Measurements from ENCODE around the gene EIF5. TPM values are rescaled to one million over a fixed set of nuclear protein-coding genes. Genes with fewer than 3 reads are reported as not detected.

The EIF5 gene
- polyA plus RNA-seq, 1 experiment, result 282 TPM

DNA sequence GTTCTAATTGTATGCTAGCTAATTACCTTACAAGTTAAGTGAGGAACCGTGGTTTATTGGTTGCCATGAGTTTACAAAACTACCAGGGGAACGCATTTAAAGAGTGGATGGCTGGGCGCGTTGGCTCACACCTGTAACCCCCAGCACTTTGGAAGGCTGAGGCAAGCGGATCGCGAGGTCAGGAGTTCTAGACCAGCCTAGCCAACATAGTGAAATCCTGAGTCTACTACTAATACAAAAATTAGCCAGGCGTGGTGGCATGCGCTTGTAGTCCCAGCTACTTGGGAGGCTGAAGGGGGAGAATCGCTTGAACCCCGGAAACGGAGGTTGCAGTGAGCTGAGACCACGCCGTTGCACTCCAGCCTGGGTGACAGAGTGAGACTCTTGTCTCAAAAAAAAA is 2.2 kb downstream of the EIF5 start:
- no peak for DNase-seq (ENCODE audit: low read depth)
- no peaks in the 10 kb centered on the region for H3K27me3 ChIP-seq (ENCODE audit: control insufficient read depth, insufficient read depth, low read length)
- H3K36me3 ChIP-seq (ENCODE audit: control insufficient read depth, insufficient read depth, low read length), result peaks cover 32% of the 10 kb centered on the region
- POLR2A ChIA-PET, result no interaction called here
- CTCF ChIA-PET, result interaction anchor here (1.3 to 5.8 kb wide), 2 partner anchors 10 to 56 kb away, joined by 4 to 52 read pairs; no protein-coding TSS in a partner anchor
- TF ChIP-seq, protein P1, sequence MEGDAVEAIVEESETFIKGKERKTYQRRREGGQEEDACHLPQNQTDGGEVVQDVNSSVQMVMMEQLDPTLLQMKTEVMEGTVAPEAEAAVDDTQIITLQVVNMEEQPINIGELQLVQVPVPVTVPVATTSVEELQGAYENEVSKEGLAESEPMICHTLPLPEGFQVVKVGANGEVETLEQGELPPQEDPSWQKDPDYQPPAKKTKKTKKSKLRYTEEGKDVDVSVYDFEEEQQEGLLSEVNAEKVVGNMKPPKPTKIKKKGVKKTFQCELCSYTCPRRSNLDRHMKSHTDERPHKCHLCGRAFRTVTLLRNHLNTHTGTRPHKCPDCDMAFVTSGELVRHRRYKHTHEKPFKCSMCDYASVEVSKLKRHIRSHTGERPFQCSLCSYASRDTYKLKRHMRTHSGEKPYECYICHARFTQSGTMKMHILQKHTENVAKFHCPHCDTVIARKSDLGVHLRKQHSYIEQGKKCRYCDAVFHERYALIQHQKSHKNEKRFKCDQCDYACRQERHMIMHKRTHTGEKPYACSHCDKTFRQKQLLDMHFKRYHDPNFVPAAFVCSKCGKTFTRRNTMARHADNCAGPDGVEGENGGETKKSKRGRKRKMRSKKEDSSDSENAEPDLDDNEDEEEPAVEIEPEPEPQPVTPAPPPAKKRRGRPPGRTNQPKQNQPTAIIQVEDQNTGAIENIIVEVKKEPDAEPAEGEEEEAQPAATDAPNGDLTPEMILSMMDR (IDR thresholded peaks at IDR 0.05; ENCODE audit: insufficient read depth, low read depth, low read length), result no peak
- H3K4me3 ChIP-seq (ENCODE audit: low read depth, low read length), result no peak overlapping the region; the same call in 1 of the 2 replicates

DNA sequence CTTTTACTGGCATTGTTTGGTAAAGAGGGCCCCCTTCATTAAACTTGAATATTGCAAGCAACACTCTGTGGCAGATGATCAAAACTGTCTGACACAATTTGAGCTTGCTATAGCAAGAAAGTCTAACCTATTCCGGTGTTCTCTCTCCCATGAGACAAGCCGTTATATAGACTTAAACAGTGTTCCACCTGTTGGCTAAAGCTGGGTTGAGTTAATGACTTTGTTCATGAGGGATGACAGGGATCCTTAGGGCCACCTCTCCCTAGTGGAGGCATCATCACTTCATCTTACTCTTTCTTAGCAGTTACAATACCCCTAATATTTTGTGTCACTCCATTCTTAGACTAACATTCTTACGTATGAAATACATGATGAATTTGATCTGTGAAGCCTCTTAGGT is 3.8 kb downstream of the EIF5 start:
- Histone ChIP-seq H3K36me3 (ENCODE audit: control insufficient read depth, insufficient read depth, low read length) (peaks cover 39% of the 10 kb centered on the region), H3K4me3 (ENCODE audit: low read depth, low read length) (no peak overlapping the region), H3K27me3 (ENCODE audit: control insufficient read depth, insufficient read depth, low read length) (no peaks in the 10 kb centered on the region)
- TF ChIP-seq, protein P1 (IDR thresholded peaks at IDR 0.05; ENCODE audit: insufficient read depth, low read depth, low read length), result no peak
- CTCF ChIA-PET, result interaction anchor here (0.6 kb wide), 1 partner anchor 42 kb away, joined by 3 read pairs; no protein-coding TSS in a partner anchor
- DNase-seq (ENCODE audit: low read depth), result no peak
- POLR2A ChIA-PET, result no interaction called here

DNA sequence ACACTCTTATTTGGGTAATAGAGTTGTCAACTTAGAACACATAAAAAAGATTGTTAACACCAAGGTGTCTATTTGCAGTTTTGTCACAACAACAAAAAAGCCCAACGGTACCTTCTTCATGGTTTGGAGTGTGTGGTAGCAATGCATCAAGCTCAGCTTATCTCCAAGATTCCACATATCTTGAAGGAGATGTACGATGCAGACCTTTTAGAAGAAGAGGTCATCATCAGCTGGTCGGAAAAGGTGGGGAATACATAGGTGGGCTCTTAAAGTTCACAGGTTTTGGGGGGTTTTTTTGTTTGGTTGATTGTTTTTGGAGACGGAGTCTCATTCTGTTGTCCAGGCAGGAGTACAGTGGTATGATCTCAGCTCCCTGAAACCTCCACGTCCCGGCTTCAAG is 5.5 kb downstream of the EIF5 start:
- Histone ChIP-seq H3K4me3 (ENCODE audit: low read depth, low read length) (no peak overlapping the region), H3K27me3 (ENCODE audit: control insufficient read depth, insufficient read depth, low read length) (no peaks in the 10 kb centered on the region), H3K36me3 (ENCODE audit: control insufficient read depth, insufficient read depth, low read length) (peaks cover 45% of the 10 kb centered on the region)
- ChIA-PET CTCF (interaction anchor here (5.9 kb wide), 1 partner anchor 51 kb away, joined by 39 read pairs; no protein-coding TSS in a partner anchor), POLR2A (no interaction called here)
- DNase-seq (ENCODE audit: low read depth), result no peak
- TF ChIP-seq, protein P1 (IDR thresholded peaks at IDR 0.05; ENCODE audit: insufficient read depth, low read depth, low read length), result no peak

DNA sequence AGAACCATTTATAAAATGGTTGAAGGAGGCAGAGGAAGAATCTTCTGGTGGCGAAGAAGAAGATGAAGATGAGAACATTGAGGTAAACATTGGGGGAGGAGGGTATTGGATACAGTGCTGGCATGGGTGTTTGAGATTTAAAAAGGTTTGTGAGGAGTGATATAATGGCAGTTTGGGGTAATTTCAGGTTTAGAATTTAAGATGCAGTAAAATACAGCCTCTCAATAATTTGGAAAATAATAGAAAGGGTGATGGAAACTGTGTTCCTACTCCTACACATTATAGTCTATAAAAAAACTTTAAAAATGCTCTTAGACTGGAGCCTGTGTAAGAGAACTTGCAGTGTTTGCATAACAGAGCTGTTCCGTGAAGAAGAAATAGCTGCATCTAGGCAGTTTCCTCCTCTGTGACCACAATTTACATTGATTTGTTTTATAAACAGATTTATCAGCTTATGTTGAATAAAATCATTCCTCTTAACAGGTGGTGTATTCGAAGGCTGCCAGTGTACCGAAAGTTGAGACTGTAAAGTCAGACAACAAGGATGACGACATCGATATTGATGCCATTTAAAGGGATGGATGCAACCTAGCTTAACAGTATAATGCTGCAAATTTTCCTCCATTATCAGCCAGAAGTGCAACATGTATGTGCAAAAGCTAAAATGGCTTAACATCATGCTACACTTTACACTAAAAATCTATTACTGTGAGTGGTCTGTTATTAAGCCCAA is 6.6 kb downstream of the EIF5 start:
- TF ChIP-seq, protein P1 (IDR thresholded peaks at IDR 0.05; ENCODE audit: insufficient read depth, low read depth, low read length), result no peak
- ChIA-PET POLR2A (no interaction called here), CTCF (interaction anchor here (5.9 kb wide), 1 partner anchor 50 kb away, joined by 39 read pairs; no protein-coding TSS in a partner anchor)
- Histone ChIP-seq H3K4me3 (ENCODE audit: low read depth, low read length) (no peak overlapping the region), H3K27me3 (ENCODE audit: control insufficient read depth, insufficient read depth, low read length) (no peaks in the 10 kb centered on the region), H3K36me3 (ENCODE audit: control insufficient read depth, insufficient read depth, low read length) (peaks cover 45% of the 10 kb centered on the region)
- no peak for DNase-seq (ENCODE audit: low read depth)

DNA sequence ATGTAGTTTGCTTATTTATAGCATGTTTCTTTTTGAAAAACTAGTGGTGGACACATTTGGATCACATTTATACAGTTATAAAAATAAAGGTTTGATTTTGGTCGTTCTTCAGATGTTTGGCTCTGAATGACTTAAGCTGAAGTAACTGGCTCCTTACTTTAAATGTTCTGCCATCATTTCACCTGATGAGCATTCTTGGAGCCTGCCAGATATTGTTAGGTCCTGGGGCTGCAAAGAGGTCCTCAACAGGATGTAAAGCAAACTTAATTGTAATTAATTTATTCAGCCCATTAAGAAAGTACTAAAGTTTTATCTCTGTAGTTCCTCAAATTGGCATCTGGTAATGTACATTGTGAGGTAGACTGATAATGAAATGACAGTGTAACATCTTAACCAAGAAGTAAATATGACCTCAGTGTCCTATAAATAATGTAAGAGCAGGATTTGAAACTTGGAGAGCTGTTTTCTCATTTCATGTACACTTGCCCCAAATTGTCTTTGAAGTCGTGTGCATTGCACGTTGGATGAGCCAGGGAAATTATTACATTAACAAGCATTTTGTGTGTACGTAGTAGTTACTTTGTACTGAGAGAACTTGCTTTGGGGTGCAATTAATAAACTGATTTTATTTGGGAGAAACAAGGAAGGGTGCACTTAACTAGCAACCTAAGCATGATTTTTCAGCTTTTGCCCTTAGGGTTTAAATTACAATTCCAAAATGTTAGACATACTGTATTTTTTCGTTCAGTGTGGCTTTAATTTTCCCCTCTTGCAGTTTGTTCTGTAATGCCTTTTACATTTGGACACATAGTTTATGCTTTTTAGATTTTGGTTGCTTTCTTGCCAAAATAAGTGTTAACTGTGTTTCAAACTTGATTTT is 7.5 kb downstream of the EIF5 start:
- TF ChIP-seq, protein P1 (IDR thresholded peaks at IDR 0.05; ENCODE audit: insufficient read depth, low read depth, low read length), result no peak
- ChIA-PET POLR2A (no interaction called here), CTCF (interaction anchor here (5.9 kb wide), 1 partner anchor 49 kb away, joined by 39 read pairs; no protein-coding TSS in a partner anchor)
- no peak for DNase-seq (ENCODE audit: low read depth)
- Histone ChIP-seq H3K4me3 (ENCODE audit: low read depth, low read length) (no peak overlapping the region), H3K36me3 (ENCODE audit: control insufficient read depth, insufficient read depth, low read length) (peaks cover 38% of the 10 kb centered on the region), H3K27me3 (ENCODE audit: control insufficient read depth, insufficient read depth, low read length) (no peaks in the 10 kb centered on the region)
